Endothelial cell of umbilical vein (primary cell): ENCODE measurements around the gene RAB3C. TPM values are rescaled to one million over a fixed set of nuclear protein-coding genes. Genes with fewer than 3 reads are reported as not detected.

ENCODE experiments used
- BruUV-seq: library from RNA; stranded (reverse); fragments of 400-500 nt; replicated peaks from 2 replicates; lab custom pipeline; 2021; lab: Mats Ljungman, UMichigan
- CTCF ChIA-PET: fragments of 300-600, 350-600 bp; sonication (Branson Sonifier 250); formaldehyde crosslinking; loops from one replicate; lab custom pipeline; 2021; ENCODE audit warnings: antibody characterized with exemption, inconsistent platforms; lab: Charles Lee
- POLR2A ChIA-PET: fragments of 300-600, 350-600 bp; sonication (Branson Sonifier 250); formaldehyde crosslinking; loops from one replicate; lab custom pipeline; 2021; ENCODE audit warnings: antibody characterized with exemption, inconsistent platforms; lab: Charles Lee
- DNase-seq: peaks from one replicate; pipeline ENCODE4 v3.0.0-alpha.2; 2011; ENCODE audit warnings: low read depth, low spot score
- FAIRE-seq: peaks from 2 replicates; lab custom pipeline; 2011; peaks lifted over from hg19 to GRCh38; lab: Jason Lieb, UNC
- H2AFZ ChIP-seq: 2 replicates; pipeline ENCODE4 v1.6.0; 2012; ENCODE audit warnings: low read depth, low read length, control low read depth, inconsistent platforms
- H3K27ac ChIP-seq: 2 replicates; pipeline ENCODE4 v1.5.1; 2011; ENCODE audit warnings: low read depth, mild to moderate bottlenecking, control low read depth, low read length, moderate library complexity; ENCODE audit not compliant: insufficient read depth
- H3K27me3 ChIP-seq, 2 experiments: 2 replicates each; pipeline versions ENCODE4 v1.6.0 to v1.6.1; 2011; ENCODE audit warnings: low read length in 2 of 2, mixed read lengths in 1 of 2; ENCODE audit not compliant: control insufficient read depth in 2 of 2, insufficient read depth in 2 of 2
- H3K36me3 ChIP-seq, 2 experiments: 2 replicates in 1 of 2; 3 replicates in 1 of 2; pipeline ENCODE4 v1.5.1; 2011; ENCODE audit warnings: low read length in 2 of 2, mild to moderate bottlenecking in 1 of 2, moderate library complexity in 1 of 2; ENCODE audit not compliant: control insufficient read depth in 2 of 2, insufficient read depth in 2 of 2; ENCODE audit errors: extremely low read depth in 1 of 2
- H3K4me1 ChIP-seq: 3 replicates; pipeline ENCODE4 v1.5.1; 2011; ENCODE audit warnings: mild to moderate bottlenecking, low read length; ENCODE audit not compliant: control insufficient read depth, insufficient read depth; ENCODE audit errors: extremely low read depth
- H3K4me2 ChIP-seq: 2 replicates; pipeline ENCODE4 v1.6.1; 2011; ENCODE audit warnings: low read length, control low read depth, mixed read lengths; ENCODE audit not compliant: insufficient read depth
- H3K4me3 ChIP-seq, 3 experiments: fragments of 200-600 bp in 1 of 3; sonication (generic), shearing (Covaris generic) in 1 of 3; replicated peaks in 1 of 3; 2 replicates each; pipeline ENCODE4 v1.5.1; 2011 to 2016; ENCODE audit warnings: control low read depth in 3 of 3, low read length in 3 of 3, mild to moderate bottlenecking in 2 of 3, inconsistent platforms in 1 of 3, low read depth in 1 of 3, moderate library complexity in 1 of 3; ENCODE audit not compliant: insufficient read depth in 1 of 3
- H3K79me2 ChIP-seq: 2 replicates; pipeline ENCODE4 v1.6.0; 2012; ENCODE audit warnings: low read length, inconsistent platforms; ENCODE audit not compliant: control insufficient read depth, insufficient read depth
- H3K9ac ChIP-seq: replicated peaks from 2 replicates; pipeline ENCODE3; 2011; ENCODE audit warnings: low read length, control low read depth; ENCODE audit not compliant: insufficient read depth; ENCODE audit errors: extremely low read depth
- H3K9me1 ChIP-seq: replicated peaks from 3 replicates; pipeline ENCODE4 v1.6.0; 2011; ENCODE audit warnings: mild to moderate bottlenecking, low read length; ENCODE audit not compliant: control insufficient read depth, insufficient read depth; ENCODE audit errors: extremely low read depth
- H3K9me3 ChIP-seq: replicated peaks from 2 replicates; pipeline ENCODE4 v1.5.1; 2012; ENCODE audit warnings: low read length, inconsistent platforms; ENCODE audit not compliant: control insufficient read depth, insufficient read depth
- H4K20me1 ChIP-seq: replicated peaks from 2 replicates; pipeline ENCODE3; 2011; ENCODE audit warnings: mild to moderate bottlenecking, low read length; ENCODE audit not compliant: control insufficient read depth, insufficient read depth; ENCODE audit errors: extremely low read depth
- CTCF ChIP-seq, 2 donors: IDR thresholded peaks; 1 replicate in 1 of 2; 2 replicates in 1 of 2; pipeline ENCODE4 v1.5.1; 2011; ENCODE audit warnings: low read length in 2 of 2, mild to moderate bottlenecking in 2 of 2, moderate library complexity in 2 of 2, control low read depth in 1 of 2, inconsistent platforms in 1 of 2, low read depth in 1 of 2; ENCODE audit not compliant: insufficient read depth in 1 of 2; ENCODE audit errors: extremely low read depth in 1 of 2
- EZH2 ChIP-seq: IDR thresholded peaks from 2 replicates; pipeline ENCODE4 v1.6.1; 2012; ENCODE audit warnings: borderline replicate concordance, low read depth, mild to moderate bottlenecking, moderate library complexity, low read length, inconsistent platforms; ENCODE audit not compliant: severe bottlenecking
- FOS ChIP-seq: IDR thresholded peaks from 2 replicates; pipeline ENCODE4 v1.6.1; 2011; ENCODE audit warnings: mild to moderate bottlenecking, low read length, moderate library complexity, borderline replicate concordance; ENCODE audit not compliant: insufficient read depth
- GATA2 ChIP-seq: IDR thresholded peaks from 2 replicates; pipeline ENCODE4 v1.7.0; 2011; ENCODE audit warnings: low read depth, mild to moderate bottlenecking, moderate library complexity, mixed read lengths, low read length; ENCODE audit not compliant: insufficient read length, insufficient read depth
- MYC ChIP-seq: IDR thresholded peaks from one replicate; pipeline ENCODE4 v1.6.1; 2011; ENCODE audit warnings: mild to moderate bottlenecking, low read depth, low read length
- dilution Hi-C: fragments of 300-500 bp; cut with MboI; formaldehyde crosslinking; loops from one replicate; pipeline ENCODE4 v1.15.0; 2019; ENCODE audit warnings: low sequenced_read_pairs; ENCODE audit not compliant: extremely low pct_ligation_motif_present
- intact Hi-C: fragments of 100-400 bp; cut with micrococcal nuclease; formaldehyde crosslinking; loops from one replicate; pipeline ENCODE4 v1.10.0; 2022
- polyA plus RNA-seq, 4 experiments: library from polyadenylated mRNA; depleted of rRNA in 3 of 4; stranded (reverse) in 3 of 4; unstranded in 1 of 4; fragments of >200 nt; gene quantifications; 2 replicates each; pipeline versions ENCODE4 v1.2.1 to v1.2.3, GENCODE V29; 2011 to 2012; ENCODE audit warnings: missing spikeins in 1 of 4
- total RNA-seq: library from RNA; stranded (reverse); gene quantifications from 2 replicates; pipeline ENCODE4 v1.2.3, GENCODE V29; 2021
- TF ChIP-seq, protein P1 (sequence below): IDR thresholded peaks from 2 replicates; pipeline ENCODE4 v1.6.1; 2011; ENCODE audit not compliant: insufficient read depth, insufficient read length

The RAB3C gene
- total and polyA plus RNA-seq, 2 donors (not counting 3 experiments of a cell fraction or from before 2014, with no cell fraction given): 0.04 to 0.66 TPM

GRCh38 chr5:58548068-58548467 is 34.8 kb upstream of the RAB3C start:
- no peaks in the 10 kb centered on the region for H3K36me3 ChIP-seq
- H3K4me2 ChIP-seq: no peak overlapping the region
- H4K20me1 ChIP-seq: no peaks in the 10 kb centered on the region
- ChIA-PET CTCF (interaction anchor here (1.0 kb wide), 1 partner anchor 265 kb away, joined by 3 read pairs; no protein-coding TSS in a partner anchor), POLR2A (no interaction called here)
- no peak overlapping the region for H3K9ac ChIP-seq
- no peak overlapping the region for H3K27ac ChIP-seq
- H3K27me3 ChIP-seq: no peaks in the 10 kb centered on the region
- H3K9me3 ChIP-seq: no peaks in the 10 kb centered on the region
- dilution Hi-C loops (no loop called here), intact Hi-C loops (no loop called here)
- FAIRE-seq: no peak
- no peaks in the 10 kb centered on the region for H3K4me1 ChIP-seq
- H2AFZ ChIP-seq: no peak overlapping the region
- H3K4me3 ChIP-seq: no peak overlapping the region
- no peaks in the 10 kb centered on the region for H3K79me2 ChIP-seq
- H3K9me1 ChIP-seq: no peaks in the 10 kb centered on the region
- TF ChIP-seq CTCF (IDR thresholded peaks at IDR 0.05; ENCODE audit: extremely low read depth in 1 of 2, insufficient read depth in 1 of 2, low read depth in 1 of 2, low read length in 2 of 2) (no peak), EZH2 (no peak), FOS (no peak), GATA2 (no peak), MYC (no peak)
- TF ChIP-seq, protein P1, sequence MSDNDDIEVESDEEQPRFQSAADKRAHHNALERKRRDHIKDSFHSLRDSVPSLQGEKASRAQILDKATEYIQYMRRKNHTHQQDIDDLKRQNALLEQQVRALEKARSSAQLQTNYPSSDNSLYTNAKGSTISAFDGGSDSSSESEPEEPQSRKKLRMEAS: no peak
- no peak for DNase-seq
- BruUV-seq: no TSS peak
